Measurements from ENCODE around the gene ELK3.

Gene ELK3

DNA sequence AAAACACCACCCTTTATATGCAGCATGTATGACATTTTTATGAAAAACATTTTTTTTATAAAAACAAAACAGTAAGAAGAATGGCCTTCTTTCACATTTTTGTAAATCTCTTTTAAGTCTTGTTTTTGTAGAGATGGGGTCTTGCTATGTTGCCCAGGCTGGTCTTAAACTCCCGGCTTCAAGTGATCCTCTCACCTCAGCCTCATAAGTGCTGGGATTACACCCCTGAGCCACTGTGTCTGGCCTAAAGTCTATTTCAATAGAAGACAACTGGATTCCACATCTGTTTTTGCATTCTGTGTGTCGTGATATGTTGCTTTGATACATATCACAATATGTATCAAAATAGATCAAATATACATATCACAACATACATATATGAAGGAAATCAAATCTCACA is 98.9 kb downstream of the ELK3 start:
- Mint-ChIP-seq H3K27me3 (no peaks in the 10 kb centered on the region), H3K27ac (no peak overlapping the region), H3K4me1 (ENCODE audit: low read depth) (no peaks in the 10 kb centered on the region), H3K4me3 (no peak overlapping the region), H3K9me3 (no peaks in the 10 kb centered on the region), H3K36me3 (ENCODE audit: low read depth) (peaks cover 23% of the 10 kb centered on the region)
- intact Hi-C loops (cut with micrococcal nuclease), result loop anchor here (10.0 kb wide), 1 partner anchor 212 kb away; no protein-coding TSS in a partner anchor

GRCh38 chr12:96294831-96295230 is 100.7 kb downstream of the ELK3 start:
- H3K9me3 Mint-ChIP-seq, result no peaks in the 10 kb centered on the region
- H3K4me1 Mint-ChIP-seq (ENCODE audit: low read depth), result no peaks in the 10 kb centered on the region
- H3K27ac Mint-ChIP-seq, result no peak overlapping the region
- peaks cover 15% of the 10 kb centered on the region for H3K36me3 Mint-ChIP-seq (ENCODE audit: low read depth)
- intact Hi-C loops (cut with micrococcal nuclease), result loop anchor here (10.0 kb wide), 1 partner anchor 210 kb away; no protein-coding TSS in a partner anchor
- H3K4me3 Mint-ChIP-seq, result no peak overlapping the region
- H3K27me3 Mint-ChIP-seq, result no peaks in the 10 kb centered on the region

GRCh38 chr12:96295532-96296160 is 101.5 kb downstream of the ELK3 start:
- Mint-ChIP-seq H3K4me1 (ENCODE audit: low read depth) (no peaks in the 10 kb centered on the region), H3K36me3 (ENCODE audit: low read depth) (peaks cover 15% of the 10 kb centered on the region), H3K27me3 (no peaks in the 10 kb centered on the region), H3K4me3 (no peak overlapping the region), H3K9me3 (no peaks in the 10 kb centered on the region), H3K27ac (no peak overlapping the region)
- intact Hi-C loops (cut with micrococcal nuclease), result loop anchor here (10.0 kb wide), 1 partner anchor 209 kb away; no protein-coding TSS in a partner anchor

GRCh38 chr12:96297504-96297903 is 103.3 kb downstream of the ELK3 start:
- Mint-ChIP-seq H3K36me3 (ENCODE audit: low read depth) (peaks cover 15% of the 10 kb centered on the region), H3K27me3 (no peaks in the 10 kb centered on the region), H3K9me3 (no peaks in the 10 kb centered on the region), H3K27ac (no peak overlapping the region), H3K4me1 (ENCODE audit: low read depth) (no peaks in the 10 kb centered on the region), H3K4me3 (no peak overlapping the region)
- intact Hi-C loops (cut with micrococcal nuclease), result loop anchor here (10.0 kb wide), 1 partner anchor 207 kb away; no protein-coding TSS in a partner anchor

- Mint-ChIP-seq H3K36me3 (ENCODE audit: low read depth) (peaks cover 15% of the 10 kb centered on the region), H3K4me3 (no peak overlapping the region), H3K27me3 (no peaks in the 10 kb centered on the region), H3K9me3 (no peaks in the 10 kb centered on the region), H3K4me1 (ENCODE audit: low read depth) (no peaks in the 10 kb centered on the region), H3K27ac (no peak overlapping the region)
- intact Hi-C loops (cut with micrococcal nuclease), result loop anchor here (10.0 kb wide), 1 partner anchor 75 kb away; no protein-coding TSS in a partner anchor
Observed at GRCh38 chr12:96300064-96300463, 105.9 kb downstream of the ELK3 start.

DNA sequence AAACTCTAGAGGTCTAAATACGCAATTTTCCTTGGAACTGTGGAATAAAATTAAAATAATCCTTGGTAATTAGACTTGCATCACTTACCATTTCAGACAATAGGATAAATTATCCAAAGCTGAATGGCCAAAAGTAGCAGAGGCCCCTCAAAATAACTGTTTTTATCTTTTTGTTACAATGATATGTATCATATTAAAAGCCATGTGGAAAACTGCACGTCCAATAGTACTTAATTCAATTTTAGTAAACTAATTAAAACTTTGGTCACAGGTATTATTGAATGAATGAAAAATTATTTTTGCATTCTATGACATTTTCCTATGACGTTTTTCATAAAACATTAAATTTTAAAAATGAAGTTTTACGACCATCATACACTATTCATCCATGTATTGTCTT is 107.6 kb downstream of the ELK3 start:
- Mint-ChIP-seq H3K4me1 (ENCODE audit: low read depth) (no peaks in the 10 kb centered on the region), H3K4me3 (no peak overlapping the region), H3K27ac (no peak overlapping the region), H3K36me3 (ENCODE audit: low read depth) (peaks cover 22% of the 10 kb centered on the region), H3K27me3 (no peaks in the 10 kb centered on the region), H3K9me3 (no peaks in the 10 kb centered on the region)
- intact Hi-C loops (cut with micrococcal nuclease), result loop anchor here (10.0 kb wide), 1 partner anchor 73 kb away; no protein-coding TSS in a partner anchor

DNA sequence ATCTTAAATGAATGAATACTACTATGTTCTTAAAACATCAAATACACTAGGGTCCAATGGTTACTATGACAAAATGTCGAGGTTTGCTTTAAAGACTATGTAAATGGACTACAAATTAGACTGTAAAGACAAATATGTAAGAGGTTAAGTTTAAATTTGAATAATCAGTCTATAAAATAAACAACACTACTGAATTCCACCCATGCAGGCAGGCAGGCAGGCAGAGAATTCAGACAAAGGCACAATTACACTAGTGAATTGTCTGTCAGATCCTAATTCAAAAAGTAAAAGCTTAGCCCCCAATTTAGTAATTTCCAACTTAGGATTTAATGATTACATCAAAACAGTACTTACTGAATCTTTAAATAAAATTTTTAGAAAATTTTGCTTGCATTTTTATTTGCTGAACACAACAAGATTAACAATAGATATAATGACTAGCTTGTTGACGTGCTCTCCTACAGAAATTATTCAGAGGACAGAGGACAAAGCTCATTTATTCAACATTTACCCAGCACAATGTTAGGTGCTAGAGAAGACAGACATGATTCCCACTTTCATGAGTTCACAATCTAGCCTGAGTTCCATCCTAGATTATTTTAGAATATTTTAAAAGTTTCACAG is 108.6 kb downstream of the ELK3 start:
- Mint-ChIP-seq H3K4me3 (no peak overlapping the region), H3K36me3 (ENCODE audit: low read depth) (peaks cover 19% of the 10 kb centered on the region), H3K9me3 (no peaks in the 10 kb centered on the region)

GRCh38 chr12:96303653-96304052 is 109.5 kb downstream of the ELK3 start:
- Mint-ChIP-seq H3K27ac (no peak overlapping the region), H3K4me1 (ENCODE audit: low read depth) (no peaks in the 10 kb centered on the region), H3K36me3 (ENCODE audit: low read depth) (peaks cover 17% of the 10 kb centered on the region), H3K27me3 (no peaks in the 10 kb centered on the region), H3K4me3 (no peak overlapping the region), H3K9me3 (no peaks in the 10 kb centered on the region)
- intact Hi-C loops (cut with micrococcal nuclease), result loop anchor here (10.0 kb wide), 1 partner anchor 71 kb away; no protein-coding TSS in a partner anchor

More for the DNA sequence above, 108.6 kb downstream of the ELK3 start:
- intact Hi-C loops (cut with micrococcal nuclease), result loop anchor here (10.0 kb wide), 1 partner anchor 72 kb away; no protein-coding TSS in a partner anchor
- Mint-ChIP-seq H3K4me1 (ENCODE audit: low read depth) (no peaks in the 10 kb centered on the region), H3K27ac (no peak overlapping the region), H3K27me3 (no peaks in the 10 kb centered on the region)

DNA sequence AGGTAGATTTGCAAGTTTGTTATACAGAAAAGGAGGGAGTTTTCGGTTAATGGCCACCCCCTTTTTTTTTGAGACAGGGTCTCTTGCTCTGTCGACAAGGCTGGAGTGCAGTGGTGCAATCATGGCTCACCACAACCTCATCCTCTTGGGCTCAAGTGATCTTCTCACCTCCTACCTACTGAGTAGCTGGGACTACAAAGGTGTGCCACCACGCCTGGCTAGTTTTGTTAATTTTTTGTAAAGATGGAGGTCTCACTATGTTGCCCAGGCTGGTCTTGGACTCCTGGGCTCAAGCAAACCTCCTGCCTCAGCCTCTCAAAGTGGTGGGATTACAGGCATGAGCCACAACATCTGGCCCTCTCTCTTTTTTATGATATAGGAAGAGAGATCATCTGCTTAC is 111.5 kb downstream of the ELK3 start:
- no peaks in the 10 kb centered on the region for H3K9me3 Mint-ChIP-seq
- H3K4me1 Mint-ChIP-seq (ENCODE audit: low read depth), result no peaks in the 10 kb centered on the region
- H3K27ac Mint-ChIP-seq, result no peak overlapping the region
- H3K36me3 Mint-ChIP-seq (ENCODE audit: low read depth), result peaks cover 15% of the 10 kb centered on the region
- intact Hi-C loops (cut with micrococcal nuclease), result loop anchor here (10.0 kb wide), 1 partner anchor 69 kb away; no protein-coding TSS in a partner anchor
- no peak overlapping the region for H3K4me3 Mint-ChIP-seq
- no peaks in the 10 kb centered on the region for H3K27me3 Mint-ChIP-seq

GRCh38 chr12:96308881-96309280 is 114.7 kb downstream of the ELK3 start:
- Mint-ChIP-seq H3K27ac (no peak overlapping the region), H3K36me3 (ENCODE audit: low read depth) (peaks cover 15% of the 10 kb centered on the region), H3K27me3 (no peaks in the 10 kb centered on the region), H3K4me3 (no peak overlapping the region), H3K4me1 (ENCODE audit: low read depth) (no peaks in the 10 kb centered on the region), H3K9me3 (no peaks in the 10 kb centered on the region)
- intact Hi-C loops (cut with micrococcal nuclease), result loop anchor here (10.0 kb wide), 1 partner anchor 66 kb away; no protein-coding TSS in a partner anchor

DNA sequence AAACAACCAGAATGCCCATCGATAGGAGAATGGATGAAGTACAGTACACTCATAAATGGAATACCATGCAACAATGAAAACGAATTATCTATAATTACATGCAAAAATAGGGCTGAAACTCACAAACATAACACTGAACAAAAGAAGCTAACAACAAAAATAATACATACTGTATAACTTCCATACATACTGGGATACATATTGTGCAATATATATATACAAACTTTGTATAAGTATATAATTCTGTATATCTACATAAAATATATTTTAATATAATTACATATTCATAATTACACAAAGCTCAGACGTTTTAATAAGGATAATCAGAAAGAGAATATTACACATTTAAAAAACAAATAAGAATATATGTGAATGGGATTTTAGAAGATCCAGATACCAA is 115.9 kb downstream of the ELK3 start:
- no peak overlapping the region for H3K27ac Mint-ChIP-seq
- H3K9me3 Mint-ChIP-seq, result no peaks in the 10 kb centered on the region
- no peak overlapping the region for H3K4me3 Mint-ChIP-seq
- intact Hi-C loops (cut with micrococcal nuclease), result no loop called here
- H3K27me3 Mint-ChIP-seq, result no peaks in the 10 kb centered on the region
- peaks cover 15% of the 10 kb centered on the region for H3K36me3 Mint-ChIP-seq (ENCODE audit: low read depth)
- no peaks in the 10 kb centered on the region for H3K4me1 Mint-ChIP-seq (ENCODE audit: low read depth)

DNA sequence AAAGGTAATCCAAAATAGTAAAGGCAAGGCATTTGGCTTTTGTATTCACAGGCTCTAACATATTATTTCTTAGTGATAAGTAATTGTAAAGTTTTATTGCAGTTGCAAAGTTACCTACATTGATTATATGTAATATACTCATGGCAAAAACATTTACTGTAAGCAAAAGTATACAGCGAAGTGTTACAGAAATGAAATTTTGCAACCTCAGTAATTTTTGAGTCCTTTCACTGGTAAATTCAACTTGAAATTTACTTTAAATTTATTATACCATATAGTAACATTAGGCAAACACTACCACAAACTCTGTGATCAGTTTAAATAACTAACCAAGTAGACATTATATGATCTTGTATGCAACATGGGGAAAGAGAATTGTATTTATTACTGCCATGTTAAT is 117.0 kb downstream of the ELK3 start:
- Mint-ChIP-seq H3K27ac (no peak overlapping the region), H3K27me3 (no peaks in the 10 kb centered on the region), H3K36me3 (ENCODE audit: low read depth) (peaks cover 14% of the 10 kb centered on the region), H3K9me3 (no peaks in the 10 kb centered on the region), H3K4me1 (ENCODE audit: low read depth) (no peaks in the 10 kb centered on the region), H3K4me3 (no peak overlapping the region)
- intact Hi-C loops (cut with micrococcal nuclease), result no loop called here

GRCh38 chr12:96313606-96314005 is 119.4 kb downstream of the ELK3 start:
- no peak overlapping the region for H3K27ac Mint-ChIP-seq
- no peaks in the 10 kb centered on the region for H3K9me3 Mint-ChIP-seq
- peaks cover 6% of the 10 kb centered on the region for H3K4me1 Mint-ChIP-seq (ENCODE audit: low read depth)
- H3K27me3 Mint-ChIP-seq, result no peaks in the 10 kb centered on the region
- no peak overlapping the region for H3K4me3 Mint-ChIP-seq
- H3K36me3 Mint-ChIP-seq (ENCODE audit: low read depth), result peaks cover 13% of the 10 kb centered on the region
- intact Hi-C loops (cut with micrococcal nuclease), result no loop called here

DNA sequence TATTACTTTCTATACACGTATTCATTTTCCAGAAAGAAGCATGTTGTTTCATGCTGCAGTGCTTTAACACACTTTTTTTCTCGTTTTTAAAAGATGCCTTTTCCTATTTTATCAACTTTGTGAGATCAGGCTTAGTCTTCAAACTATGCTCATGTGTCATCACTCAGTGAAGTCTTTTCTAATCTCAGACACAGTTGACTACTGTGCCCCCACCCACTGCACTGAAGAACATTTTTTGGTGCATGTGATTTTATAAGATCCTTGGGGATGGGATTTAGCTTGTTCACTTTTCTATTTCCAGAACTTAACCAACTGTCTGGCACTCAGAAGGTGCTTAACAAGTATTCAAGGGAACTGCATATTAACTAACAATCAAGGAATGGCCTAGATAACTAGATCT is 120.5 kb downstream of the ELK3 start:
- Mint-ChIP-seq H3K4me1 (ENCODE audit: low read depth) (peaks cover 6% of the 10 kb centered on the region), H3K9me3 (no peaks in the 10 kb centered on the region), H3K4me3 (no peak overlapping the region), H3K36me3 (ENCODE audit: low read depth) (peaks cover 6% of the 10 kb centered on the region), H3K27me3 (no peaks in the 10 kb centered on the region), H3K27ac (no peak overlapping the region)
- intact Hi-C loops (cut with micrococcal nuclease), result no loop called here
